ENCODE results near the gene NAT10.

NAT10 gene

GRCh38 chr11:34098813-34099212 lies 6.6 kb upstream of the NAT10 start:
- in situ Hi-C loops (cut with HindIII; ENCODE audit: low pct_ligation_motif_present, low pct_unique_long_range_greater_than_20kb, low sequenced_read_pairs), result no loop called here
- DNase-seq, result no peak

GRCh38 chr11:34104680-34105078 lies 750 bp upstream of the NAT10 start:
- in situ Hi-C loops (cut with HindIII; ENCODE audit: low pct_ligation_motif_present, low pct_unique_long_range_greater_than_20kb, low sequenced_read_pairs), result no loop called here
- DNase-seq, result no peak

GRCh38 chr11:34105957-34106504 lies 602 bp downstream of the NAT10 start:
- peak; percentile 8 for DNase-seq
- in situ Hi-C loops (cut with HindIII; ENCODE audit: low pct_ligation_motif_present, low pct_unique_long_range_greater_than_20kb, low sequenced_read_pairs), result no loop called here

GRCh38 chr11:34111722-34112270 lies 6.4 kb downstream of the NAT10 start:
- in situ Hi-C loops (cut with HindIII; ENCODE audit: low pct_ligation_motif_present, low pct_unique_long_range_greater_than_20kb, low sequenced_read_pairs), result no loop called here
- no peak for DNase-seq

GRCh38 chr11:34114014-34114413 lies 8.6 kb downstream of the NAT10 start:
- DNase-seq, result no peak
- in situ Hi-C loops (cut with HindIII; ENCODE audit: low pct_ligation_motif_present, low pct_unique_long_range_greater_than_20kb, low sequenced_read_pairs), result no loop called here

- no peak for DNase-seq
- in situ Hi-C loops (cut with HindIII; ENCODE audit: low pct_ligation_motif_present, low pct_unique_long_range_greater_than_20kb, low sequenced_read_pairs), result no loop called here
Observed at GRCh38 chr11:34114471-34114870, 9.0 kb downstream of the NAT10 start.

GRCh38 chr11:34120651-34121050 lies 15.2 kb downstream of the NAT10 start:
- no peak for DNase-seq
- in situ Hi-C loops (cut with HindIII; ENCODE audit: low pct_ligation_motif_present, low pct_unique_long_range_greater_than_20kb, low sequenced_read_pairs), result no loop called here

- in situ Hi-C loops (cut with HindIII; ENCODE audit: low pct_ligation_motif_present, low pct_unique_long_range_greater_than_20kb, low sequenced_read_pairs), result no loop called here
Observed at GRCh38 chr11:34124885-34125668, 19.6 kb downstream of the NAT10 start.

GRCh38 chr11:34126959-34127848 lies 21.8 kb downstream of the NAT10 start:
- no peak for DNase-seq
- in situ Hi-C loops (cut with HindIII; ENCODE audit: low pct_ligation_motif_present, low pct_unique_long_range_greater_than_20kb, low sequenced_read_pairs), result no loop called here

More at GRCh38 chr11:34124885-34125668, 19.6 kb downstream of the NAT10 start:
- DNase-seq, result no peak

GRCh38 chr11:34128824-34129223 lies 23.4 kb downstream of the NAT10 start:
- DNase-seq, result no peak

GRCh38 chr11:34132261-34132965 lies 27.0 kb downstream of the NAT10 start:
- DNase-seq, result no peak
- in situ Hi-C loops (cut with HindIII; ENCODE audit: low pct_ligation_motif_present, low pct_unique_long_range_greater_than_20kb, low sequenced_read_pairs), result no loop called here

More at GRCh38 chr11:34128824-34129223, 23.4 kb downstream of the NAT10 start:
- in situ Hi-C loops (cut with HindIII; ENCODE audit: low pct_ligation_motif_present, low pct_unique_long_range_greater_than_20kb, low sequenced_read_pairs), result no loop called here

GRCh38 chr11:34134765-34135164 lies 29.3 kb downstream of the NAT10 start:
- in situ Hi-C loops (cut with HindIII; ENCODE audit: low pct_ligation_motif_present, low pct_unique_long_range_greater_than_20kb, low sequenced_read_pairs), result no loop called here
- DNase-seq, result no peak

GRCh38 chr11:34135439-34135838 lies 30.0 kb downstream of the NAT10 start:
- DNase-seq, result no peak
- in situ Hi-C loops (cut with HindIII; ENCODE audit: low pct_ligation_motif_present, low pct_unique_long_range_greater_than_20kb, low sequenced_read_pairs), result no loop called here

GRCh38 chr11:34136420-34136819 lies 31.0 kb downstream of the NAT10 start:
- in situ Hi-C loops (cut with HindIII; ENCODE audit: low pct_ligation_motif_present, low pct_unique_long_range_greater_than_20kb, low sequenced_read_pairs), result no loop called here
- no peak for DNase-seq

- DNase-seq, result no peak
- in situ Hi-C loops (cut with HindIII; ENCODE audit: low pct_ligation_motif_present, low pct_unique_long_range_greater_than_20kb, low sequenced_read_pairs), result no loop called here
Observed at GRCh38 chr11:34139346-34139745, 33.9 kb downstream of the NAT10 start.

- in situ Hi-C loops (cut with HindIII; ENCODE audit: low pct_ligation_motif_present, low pct_unique_long_range_greater_than_20kb, low sequenced_read_pairs), result no loop called here
- no peak for DNase-seq
Observed at GRCh38 chr11:34140149-34140548, 34.7 kb downstream of the NAT10 start.

- in situ Hi-C loops (cut with HindIII; ENCODE audit: low pct_ligation_motif_present, low pct_unique_long_range_greater_than_20kb, low sequenced_read_pairs), result no loop called here
- DNase-seq, result no peak
Observed at GRCh38 chr11:34143048-34143447, 37.6 kb downstream of the NAT10 start.

GRCh38 chr11:34145073-34145472 lies 39.6 kb downstream of the NAT10 start:
- in situ Hi-C loops (cut with HindIII; ENCODE audit: low pct_ligation_motif_present, low pct_unique_long_range_greater_than_20kb, low sequenced_read_pairs), result no loop called here
- DNase-seq, result no peak

All from ACHN (cell line).